Measurements from ENCODE around the gene MTG1. TPM values are rescaled to one million over a fixed set of nuclear protein-coding genes. Genes with fewer than 3 reads are reported as not detected.

The MTG1 gene
- total and polyA plus RNA-seq, 2 experiments from 2014 or later: 45.7 to 68.6 TPM

GRCh38 chr10:133378251-133379096, 15.5 kb upstream of the MTG1 start:
- peaks cover 41% of the 10 kb centered on the region for H3K27me3 Mint-ChIP-seq (ENCODE audit: insufficient read depth, low read depth, poor library complexity)
- no peaks in the 10 kb centered on the region; the same call in 1 of the 2 replicates for H4K20me1 ChIP-seq (replicated peaks; ENCODE audit: insufficient read depth)

More at GRCh38 chr10:133378251-133379096, 15.5 kb upstream of the MTG1 start:
- H3K27me3 ChIP-seq (ENCODE audit: insufficient read depth): peaks cover 60% of the 10 kb centered on the region
- Mint-ChIP-seq H3K27ac (no peak overlapping the region), H3K9me3 (no peaks in the 10 kb centered on the region; the same call in 2 of the 3 replicates), H3K4me3 (peak overlapping the region; percentile 77), H3K4me1 (peaks cover 2% of the 10 kb centered on the region; the same call in 2 of the 3 replicates), H3K36me3 (ENCODE audit: low read depth) (no peaks in the 10 kb centered on the region)
- no peaks in the 10 kb centered on the region for H3K79me2 ChIP-seq (replicated peaks; ENCODE audit: insufficient read depth)
- peak overlapping the region; percentile 96 for H3K4me2 ChIP-seq
- peak; percentile 35 for ATAC-seq
- peaks cover 5% of the 10 kb centered on the region; the same call in 1 of the 2 replicates for H3K4me1 ChIP-seq (ENCODE audit: insufficient read depth)
- 0 out of 2 replicates have a peak, but pooled peaks cover 3% of the 10 kb centered on the region for H3F3A ChIP-seq (replicated peaks; ENCODE audit: low read depth)
- no peak overlapping the region for H3K27ac ChIP-seq (ENCODE audit: low read depth)
- H2AFZ ChIP-seq: peak overlapping the region; percentile 93
- H3K9me2 ChIP-seq (ENCODE audit: insufficient read depth): no peaks in the 10 kb centered on the region
- no peaks in the 10 kb centered on the region for H3K36me3 ChIP-seq (ENCODE audit: insufficient read depth)
- DNase-seq (ENCODE audit: low spot score): peak; percentile 63
- peak overlapping the region; percentile 74 for H3K4me3 ChIP-seq
- TF ChIP-seq POLR2AphosphoS5 (IDR thresholded peaks at IDR 0.05; ENCODE audit: low read depth): peak; percentile 9; the same call in 1 of the 2 replicates
- no peak for TF ChIP-seq CREB1 (CRISPR knock-in tag; IDR thresholded peaks at IDR 0.05; ENCODE audit: low read depth)
- no peak for TF ChIP-seq EZH2phosphoT487 (IDR thresholded peaks at IDR 0.05; ENCODE audit: unreplicated experiment)
- no peak for TF ChIP-seq ZNF462 (CRISPR knock-in tag; IDR thresholded peaks at IDR 0.05)
- no peak for TF ChIP-seq CTCF (conservative IDR thresholded peaks at IDR 0.05; ENCODE audit: low read depth in 2 of 2)
- no peak for TF ChIP-seq JUNB (IDR thresholded peaks at IDR 0.05; ENCODE audit: unreplicated experiment)
- TF ChIP-seq ZNF331 (CRISPR knock-in tag; IDR thresholded peaks at IDR 0.05; ENCODE audit: low read depth): no peak
